ENCODE results near the gene SLC41A2. TPM values are rescaled to one million over a fixed set of nuclear protein-coding genes. Genes with fewer than 3 reads are reported as not detected.

SLC41A2 gene
- total and polyA plus RNA-seq, 2 donors (not counting 3 experiments of a cell fraction or from before 2014, with no cell fraction given): 1.7 to 7.5 TPM

DNA sequence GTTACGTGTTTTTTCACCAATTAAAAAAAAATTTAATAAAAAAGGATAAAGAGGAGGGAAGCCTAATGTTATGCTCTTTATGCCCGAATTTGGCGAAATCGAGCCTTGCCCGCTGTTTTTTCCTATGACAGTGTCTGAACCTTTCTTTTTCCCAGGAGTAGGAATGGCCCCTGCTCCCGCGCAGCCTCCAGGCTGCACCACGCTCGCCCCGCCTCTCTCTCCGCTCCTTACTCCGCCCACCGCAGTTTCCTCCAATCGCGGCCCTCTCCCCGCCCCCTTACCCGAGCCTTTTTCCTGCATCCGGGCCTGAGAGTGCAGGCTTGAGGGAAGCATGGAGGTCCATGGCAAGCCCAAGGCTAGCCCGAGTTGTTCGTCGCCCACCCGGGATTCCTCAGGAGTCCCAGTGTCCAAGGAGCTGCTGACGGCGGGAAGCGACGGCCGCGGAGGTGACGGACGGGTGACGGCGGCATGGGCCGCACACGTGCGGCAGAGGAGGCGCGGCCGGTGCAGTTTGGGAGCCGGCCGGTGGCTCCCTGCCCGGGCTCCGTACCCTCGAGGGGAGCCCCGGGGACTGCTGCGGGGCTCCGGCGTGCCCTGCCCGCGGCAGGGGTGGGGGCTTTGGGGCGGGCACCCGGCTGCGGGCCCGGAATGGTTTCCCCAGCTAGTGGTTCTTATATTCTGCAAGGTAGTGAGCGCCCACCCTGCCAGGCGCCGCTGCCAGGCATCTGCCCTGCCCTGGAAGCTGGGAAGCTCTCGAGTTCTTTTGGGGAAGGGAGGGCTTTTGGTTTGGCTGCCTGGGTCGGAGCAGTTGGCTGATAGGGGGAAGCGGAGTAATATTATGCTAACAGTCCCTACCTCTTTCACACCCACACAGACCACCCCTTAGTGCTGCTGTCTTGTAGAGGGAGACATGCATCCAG is 28.2 kb upstream of the SLC41A2 start, which contains the start of gene NOPCHAP1:
NOPCHAP1 (plus strand) TSS at position 295 of the 920 bp plus-strand sequence; CDS start at position 332, 37 bp downstream.
- no peak within 1 kb of the TSS for H3K27ac ChIP-seq (ENCODE audit: insufficient read depth, low read depth, low read length)
- DNase-seq (ENCODE audit: low read depth, low spot score) (peak; percentile 92), FAIRE-seq (peak; percentile 89)
- peaks cover 12% of the 10 kb centered on the region for H3K4me1 ChIP-seq (ENCODE audit: control insufficient read depth, extremely low read depth, insufficient read depth, low read length)
- TF ChIP-seq EZH2 (IDR thresholded peaks at IDR 0.05; ENCODE audit: borderline replicate concordance, low read depth, low read length, severe bottlenecking): no peak
- no peak for TF ChIP-seq MYC (IDR thresholded peaks at IDR 0.05; ENCODE audit: low read depth, low read length)
- no peak for TF ChIP-seq FOS (IDR thresholded peaks at IDR 0.05; ENCODE audit: borderline replicate concordance, insufficient read depth, low read length)
- peak; percentile 95 for TF ChIP-seq POLR2A (IDR thresholded peaks at IDR 0.05; ENCODE audit: low read depth, low read length)
- TF ChIP-seq JUN (IDR thresholded peaks at IDR 0.05; ENCODE audit: borderline replicate concordance, insufficient read depth, insufficient read length, low read depth): no peak
- TF ChIP-seq, protein P1, sequence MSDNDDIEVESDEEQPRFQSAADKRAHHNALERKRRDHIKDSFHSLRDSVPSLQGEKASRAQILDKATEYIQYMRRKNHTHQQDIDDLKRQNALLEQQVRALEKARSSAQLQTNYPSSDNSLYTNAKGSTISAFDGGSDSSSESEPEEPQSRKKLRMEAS (IDR thresholded peaks at IDR 0.05; ENCODE audit: insufficient read depth, insufficient read length): no peak
- TF ChIP-seq, protein P2, sequence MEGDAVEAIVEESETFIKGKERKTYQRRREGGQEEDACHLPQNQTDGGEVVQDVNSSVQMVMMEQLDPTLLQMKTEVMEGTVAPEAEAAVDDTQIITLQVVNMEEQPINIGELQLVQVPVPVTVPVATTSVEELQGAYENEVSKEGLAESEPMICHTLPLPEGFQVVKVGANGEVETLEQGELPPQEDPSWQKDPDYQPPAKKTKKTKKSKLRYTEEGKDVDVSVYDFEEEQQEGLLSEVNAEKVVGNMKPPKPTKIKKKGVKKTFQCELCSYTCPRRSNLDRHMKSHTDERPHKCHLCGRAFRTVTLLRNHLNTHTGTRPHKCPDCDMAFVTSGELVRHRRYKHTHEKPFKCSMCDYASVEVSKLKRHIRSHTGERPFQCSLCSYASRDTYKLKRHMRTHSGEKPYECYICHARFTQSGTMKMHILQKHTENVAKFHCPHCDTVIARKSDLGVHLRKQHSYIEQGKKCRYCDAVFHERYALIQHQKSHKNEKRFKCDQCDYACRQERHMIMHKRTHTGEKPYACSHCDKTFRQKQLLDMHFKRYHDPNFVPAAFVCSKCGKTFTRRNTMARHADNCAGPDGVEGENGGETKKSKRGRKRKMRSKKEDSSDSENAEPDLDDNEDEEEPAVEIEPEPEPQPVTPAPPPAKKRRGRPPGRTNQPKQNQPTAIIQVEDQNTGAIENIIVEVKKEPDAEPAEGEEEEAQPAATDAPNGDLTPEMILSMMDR (IDR thresholded peaks at IDR 0.05; ENCODE audit: extremely low read depth in 1 of 2, insufficient read depth in 1 of 2, low read depth in 1 of 2, low read length in 2 of 2): no peak
- no peak for TF ChIP-seq GATA2 (IDR thresholded peaks at IDR 0.05; ENCODE audit: insufficient read depth, insufficient read length, low read depth, low read length)
- TF ChIP-seq POLR2AphosphoS5 (IDR thresholded peaks at IDR 0.05; ENCODE audit: insufficient read depth, low read depth, low read length): peak; percentile 90
- peaks cover 13% of the 10 kb centered on the region for H3K79me2 ChIP-seq (ENCODE audit: control insufficient read depth, insufficient read depth, low read length)
- H3K4me3 ChIP-seq (replicated peaks in 1 of 3; ENCODE audit: insufficient read depth in 1 of 3, low read depth in 1 of 3, low read length in 3 of 3): peak within 1 kb of the TSS; percentile 31 to 72 (median 50)
- dilution Hi-C loops (cut with MboI; ENCODE audit: extremely low pct_ligation_motif_present, low sequenced_read_pairs) (no loop called here), intact Hi-C loops (cut with micrococcal nuclease) (loop anchor here (1.0 to 2.0 kb wide), 2 partner anchors 10 to 27 kb away; partner anchors contain the start of gene SLC41A2)
- H3K4me2 ChIP-seq (ENCODE audit: insufficient read depth, low read length): peak within 1 kb of the TSS; percentile 86
- H3K9me1 ChIP-seq (replicated peaks; ENCODE audit: control insufficient read depth, extremely low read depth, insufficient read depth, low read length): no peaks in the 10 kb centered on the region
- POLR2A ChIA-PET: no interaction called here
- H3K9ac ChIP-seq (replicated peaks; ENCODE audit: extremely low read depth, insufficient read depth, low read length): peak within 1 kb of the TSS; percentile 10
- no peaks in the 10 kb centered on the region for H3K27me3 ChIP-seq (ENCODE audit: control insufficient read depth in 2 of 2, insufficient read depth in 2 of 2, low read length in 2 of 2)
- peak within 1 kb of the TSS; percentile 86 for H2AFZ ChIP-seq (ENCODE audit: low read depth, low read length)
- no peaks in the 10 kb centered on the region for H3K9me3 ChIP-seq (replicated peaks; ENCODE audit: control insufficient read depth, insufficient read depth, low read length)
- CTCF ChIA-PET: interaction anchor here (0.8 to 1.9 kb wide), 5 partner anchors 15 to 605 kb away, joined by 3 to 4 read pairs (median 3); partner anchors contain the start of gene SLC41A2
- no peaks in the 10 kb centered on the region for H3K36me3 ChIP-seq (ENCODE audit: control insufficient read depth in 2 of 2, extremely low read depth in 1 of 2, insufficient read depth in 2 of 2, low read length in 2 of 2)
- no peaks in the 10 kb centered on the region for H4K20me1 ChIP-seq (replicated peaks; ENCODE audit: control insufficient read depth, extremely low read depth, insufficient read depth, low read length)
- no TSS peak for BruUV-seq (replicated peaks)

All from endothelial cell of umbilical vein (primary cell).